ES-I3 (cell line): Measurements from ENCODE around the gene ZNF322.

Experiments
- H3K36me3 ChIP-seq: 2 replicates; pipeline ENCODE4 v1.6.1; 2013; ENCODE audit warnings: mild to moderate bottlenecking, low read length, control low read depth, moderate library complexity; ENCODE audit not compliant: insufficient read depth
- H3K4me1 ChIP-seq: 2 replicates; pipeline ENCODE4 v1.6.1; 2013; ENCODE audit warnings: mild to moderate bottlenecking, control low read depth, low read length; ENCODE audit not compliant: insufficient read depth
- H3K9ac ChIP-seq: 2 replicates; pipeline ENCODE4 v1.6.1; 2013; ENCODE audit warnings: low read depth, mild to moderate bottlenecking, low read length, moderate library complexity
- H3K9me3 ChIP-seq: 2 replicates; pipeline ENCODE4 v1.6.1; 2013; ENCODE audit warnings: mild to moderate bottlenecking, low read length, moderate library complexity; ENCODE audit not compliant: control insufficient read depth, insufficient read depth

ZNF322 gene

GRCh38 chr6:26646074-26646473 lies 13.5 kb downstream of the ZNF322 start:
- peaks cover 4% of the 10 kb centered on the region; the same call in 1 of the 2 replicates for H3K9me3 ChIP-seq
- no peak overlapping the region for H3K9ac ChIP-seq
- no peaks in the 10 kb centered on the region for H3K36me3 ChIP-seq
- no peaks in the 10 kb centered on the region for H3K4me1 ChIP-seq

GRCh38 chr6:26640806-26641205 lies 18.7 kb downstream of the ZNF322 start:
- H3K36me3 ChIP-seq = peaks cover 5% of the 10 kb centered on the region; the same call in 1 of the 2 replicates
- H3K9ac ChIP-seq = no peak overlapping the region
- peaks cover 16% of the 10 kb centered on the region for H3K9me3 ChIP-seq
- no peaks in the 10 kb centered on the region for H3K4me1 ChIP-seq

- Histone ChIP-seq H3K9ac (no peak overlapping the region), H3K9me3 (no peaks in the 10 kb centered on the region), H3K36me3 (no peaks in the 10 kb centered on the region), H3K4me1 (no peaks in the 10 kb centered on the region)
Measured at GRCh38 chr6:26629359-26629758, 30.2 kb downstream of the ZNF322 start.

GRCh38 chr6:26627843-26628242 lies 31.7 kb downstream of the ZNF322 start:
- no peaks in the 10 kb centered on the region for H3K4me1 ChIP-seq
- no peaks in the 10 kb centered on the region for H3K36me3 ChIP-seq

GRCh38 chr6:26624557-26624956 lies 35.0 kb downstream of the ZNF322 start:
- H3K36me3 ChIP-seq = no peaks in the 10 kb centered on the region
- no peak overlapping the region for H3K9ac ChIP-seq
- H3K9me3 ChIP-seq = no peaks in the 10 kb centered on the region
- no peaks in the 10 kb centered on the region for H3K4me1 ChIP-seq

More at GRCh38 chr6:26627843-26628242, 31.7 kb downstream of the ZNF322 start:
- no peaks in the 10 kb centered on the region for H3K9me3 ChIP-seq
- no peak overlapping the region for H3K9ac ChIP-seq

GRCh38 chr6:26623339-26623859 lies 36.1 kb downstream of the ZNF322 start:
- no peaks in the 10 kb centered on the region for H3K4me1 ChIP-seq
- H3K9ac ChIP-seq = no peak overlapping the region
- H3K9me3 ChIP-seq = no peaks in the 10 kb centered on the region
- no peaks in the 10 kb centered on the region for H3K36me3 ChIP-seq

GRCh38 chr6:26613689-26614683 lies 45.6 kb downstream of the ZNF322 start:
- no peaks in the 10 kb centered on the region for H3K4me1 ChIP-seq
- H3K9ac ChIP-seq = peak overlapping the region; percentile 65
- no peaks in the 10 kb centered on the region for H3K9me3 ChIP-seq
- H3K36me3 ChIP-seq = no peaks in the 10 kb centered on the region

GRCh38 chr6:26613201-26613600 lies 46.3 kb downstream of the ZNF322 start:
- H3K4me1 ChIP-seq = no peaks in the 10 kb centered on the region
- no peaks in the 10 kb centered on the region for H3K9me3 ChIP-seq
- H3K36me3 ChIP-seq = no peaks in the 10 kb centered on the region
- peak overlapping the region; percentile 65; the same call in 1 of the 2 replicates for H3K9ac ChIP-seq

- no peak overlapping the region for H3K9ac ChIP-seq
- H3K4me1 ChIP-seq = no peaks in the 10 kb centered on the region
- H3K9me3 ChIP-seq = no peaks in the 10 kb centered on the region
- no peaks in the 10 kb centered on the region for H3K36me3 ChIP-seq
Measured at GRCh38 chr6:26611599-26611998, 47.9 kb downstream of the ZNF322 start.

- Histone ChIP-seq H3K9me3 (no peaks in the 10 kb centered on the region), H3K9ac (no peak overlapping the region), H3K36me3 (no peaks in the 10 kb centered on the region), H3K4me1 (no peaks in the 10 kb centered on the region)
Measured at GRCh38 chr6:26609463-26609862, 50.1 kb downstream of the ZNF322 start.

- Histone ChIP-seq H3K9ac (no peak overlapping the region; the same call in 1 of the 2 replicates), H3K36me3 (no peaks in the 10 kb centered on the region), H3K4me1 (no peaks in the 10 kb centered on the region), H3K9me3 (no peaks in the 10 kb centered on the region)
Measured at GRCh38 chr6:26607434-26608230, 51.9 kb downstream of the ZNF322 start.

- Histone ChIP-seq H3K4me1 (no peaks in the 10 kb centered on the region), H3K36me3 (no peaks in the 10 kb centered on the region), H3K9me3 (no peaks in the 10 kb centered on the region), H3K9ac (no peak overlapping the region)
Measured at GRCh38 chr6:26604797-26605196, 54.7 kb downstream of the ZNF322 start.

- H3K4me1 ChIP-seq = no peaks in the 10 kb centered on the region
- H3K9me3 ChIP-seq = no peaks in the 10 kb centered on the region
- no peak overlapping the region for H3K9ac ChIP-seq
- H3K36me3 ChIP-seq = no peaks in the 10 kb centered on the region
Measured at GRCh38 chr6:26604026-26604425, 55.5 kb downstream of the ZNF322 start.

GRCh38 chr6:26602262-26602661 lies 57.3 kb downstream of the ZNF322 start:
- H3K9ac ChIP-seq = no peak overlapping the region
- H3K4me1 ChIP-seq = no peaks in the 10 kb centered on the region; the same call in 1 of the 2 replicates
- no peaks in the 10 kb centered on the region for H3K36me3 ChIP-seq
- H3K9me3 ChIP-seq = no peaks in the 10 kb centered on the region
